GM12872 (cell line): ENCODE measurements around the gene KATNAL1.

Experiments
- TF ChIP-seq, protein P1 (sequence below): IDR thresholded peaks from 3 replicates; pipeline ENCODE4 v1.5.1; 2011; ENCODE audit warnings: low read depth, mild to moderate bottlenecking, low read length, moderate library complexity; ENCODE audit not compliant: insufficient read depth

Gene KATNAL1

DNA sequence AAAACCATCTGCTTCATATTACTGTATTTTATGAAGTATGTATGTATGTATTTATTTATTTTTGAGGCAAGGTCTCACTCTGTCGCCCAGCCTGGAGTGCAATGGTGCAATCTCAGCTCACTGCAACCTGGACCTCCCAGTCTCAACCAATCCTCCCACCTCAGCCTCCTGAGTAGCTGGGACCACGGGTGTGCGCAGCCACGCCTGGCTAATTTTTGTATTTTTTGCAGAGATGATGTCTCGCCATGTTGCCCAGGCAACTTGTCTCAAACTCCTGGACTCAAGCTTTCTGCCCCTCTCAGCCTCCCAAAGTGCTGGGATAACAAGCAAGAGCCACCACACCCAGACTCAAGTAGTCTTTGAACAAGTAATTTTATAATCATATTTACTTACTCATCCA lies 5.5 kb downstream of the KATNAL1 start:
- TF ChIP-seq, protein P1, sequence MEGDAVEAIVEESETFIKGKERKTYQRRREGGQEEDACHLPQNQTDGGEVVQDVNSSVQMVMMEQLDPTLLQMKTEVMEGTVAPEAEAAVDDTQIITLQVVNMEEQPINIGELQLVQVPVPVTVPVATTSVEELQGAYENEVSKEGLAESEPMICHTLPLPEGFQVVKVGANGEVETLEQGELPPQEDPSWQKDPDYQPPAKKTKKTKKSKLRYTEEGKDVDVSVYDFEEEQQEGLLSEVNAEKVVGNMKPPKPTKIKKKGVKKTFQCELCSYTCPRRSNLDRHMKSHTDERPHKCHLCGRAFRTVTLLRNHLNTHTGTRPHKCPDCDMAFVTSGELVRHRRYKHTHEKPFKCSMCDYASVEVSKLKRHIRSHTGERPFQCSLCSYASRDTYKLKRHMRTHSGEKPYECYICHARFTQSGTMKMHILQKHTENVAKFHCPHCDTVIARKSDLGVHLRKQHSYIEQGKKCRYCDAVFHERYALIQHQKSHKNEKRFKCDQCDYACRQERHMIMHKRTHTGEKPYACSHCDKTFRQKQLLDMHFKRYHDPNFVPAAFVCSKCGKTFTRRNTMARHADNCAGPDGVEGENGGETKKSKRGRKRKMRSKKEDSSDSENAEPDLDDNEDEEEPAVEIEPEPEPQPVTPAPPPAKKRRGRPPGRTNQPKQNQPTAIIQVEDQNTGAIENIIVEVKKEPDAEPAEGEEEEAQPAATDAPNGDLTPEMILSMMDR: no peak

DNA sequence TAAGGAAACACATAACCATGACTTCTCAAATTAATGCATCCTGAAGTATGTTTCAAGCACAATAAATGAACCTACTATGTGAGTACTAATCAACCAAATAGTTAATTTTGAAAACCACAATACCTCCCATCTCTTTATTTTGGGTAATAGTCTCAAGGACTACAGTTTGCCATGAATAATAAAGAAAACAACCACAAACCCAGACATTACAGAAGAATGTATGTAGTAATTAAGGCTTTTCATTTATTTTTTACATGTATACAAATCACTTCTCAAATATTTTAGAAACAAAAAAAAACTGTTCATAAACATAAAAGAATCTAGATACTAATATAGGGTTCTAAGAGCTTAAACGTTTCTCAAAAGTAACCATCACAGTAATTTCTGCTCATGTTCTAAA lies 6.8 kb downstream of the KATNAL1 start:
- TF ChIP-seq, protein P1: no peak

DNA sequence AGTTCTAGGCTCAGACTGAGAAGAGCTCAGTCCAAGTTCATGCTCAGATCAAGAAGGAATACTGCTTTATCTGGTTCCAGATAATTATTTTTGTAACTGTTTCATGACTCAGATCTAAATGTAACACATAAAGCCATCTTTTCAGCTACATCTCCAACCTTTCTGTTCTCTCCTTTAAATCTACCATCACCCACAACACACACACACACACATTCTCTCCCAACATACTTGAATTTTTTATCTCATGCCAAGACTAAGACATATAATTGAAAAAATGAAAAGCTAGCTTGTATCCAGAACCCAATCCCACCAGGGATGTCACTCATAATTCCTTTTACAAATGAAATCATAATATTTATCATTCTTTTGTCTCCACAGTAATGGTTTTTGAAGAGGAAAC lies 7.6 kb downstream of the KATNAL1 start:
- TF ChIP-seq, protein P1: no peak

DNA sequence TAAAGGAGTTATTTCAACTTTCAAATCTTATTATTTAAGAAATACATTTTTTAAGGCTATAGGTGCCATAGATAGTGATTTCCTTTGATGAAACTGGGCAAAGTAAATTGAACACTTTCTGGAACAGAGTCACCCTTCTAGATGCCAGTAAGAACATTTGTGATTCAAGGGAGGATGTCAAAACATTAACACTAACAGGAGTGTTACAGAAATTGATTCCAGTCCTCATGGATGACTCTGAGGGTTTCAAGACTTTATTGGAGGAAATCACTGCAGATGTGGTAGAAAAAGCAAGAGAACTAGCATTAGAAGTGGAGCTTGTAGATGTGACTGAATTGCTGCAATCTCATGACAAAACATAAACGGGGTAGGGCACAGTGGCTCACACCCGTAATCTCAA lies 12.2 kb downstream of the KATNAL1 start:
- TF ChIP-seq, protein P1: no peak

DNA sequence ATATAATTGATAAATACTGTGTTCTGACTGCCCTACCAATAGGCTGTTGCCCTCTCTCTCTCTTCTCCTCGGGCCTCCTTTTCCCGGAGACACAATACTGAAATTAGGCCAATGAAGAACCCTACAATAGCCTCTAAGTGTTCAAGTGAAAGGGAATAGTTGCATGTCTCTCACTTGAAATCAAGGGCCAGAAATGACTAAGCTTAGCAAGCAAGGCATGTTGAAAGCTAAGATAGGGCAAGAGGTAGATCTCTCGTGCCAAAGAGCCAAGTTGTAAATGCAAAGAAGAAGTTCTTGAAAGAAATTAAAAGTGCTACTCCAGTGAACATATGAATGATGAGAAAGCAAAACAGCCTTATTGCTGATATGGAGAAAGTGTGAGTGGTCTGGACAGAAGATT lies 13.3 kb downstream of the KATNAL1 start:
- TF ChIP-seq, protein P1: no peak

DNA sequence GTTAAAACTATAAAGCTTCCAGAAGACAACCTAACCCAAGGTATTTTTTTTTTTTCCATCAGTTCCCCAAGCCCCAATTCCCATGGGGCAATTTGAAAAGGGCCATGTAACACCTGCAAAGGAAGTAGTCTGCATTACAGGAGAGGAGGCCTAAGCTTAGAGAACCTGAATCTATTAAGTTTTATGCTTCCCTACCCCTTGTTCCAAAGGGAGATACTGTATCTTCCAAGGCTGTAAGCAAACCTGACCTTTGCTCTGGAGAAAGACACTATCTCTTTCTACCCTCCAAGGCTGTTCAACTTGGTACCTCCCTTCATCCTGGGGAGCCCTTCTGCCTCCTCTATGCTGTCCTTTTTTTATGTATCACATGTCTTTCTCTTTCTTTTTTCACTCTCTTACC lies 15.0 kb downstream of the KATNAL1 start:
- TF ChIP-seq, protein P1: no peak

DNA sequence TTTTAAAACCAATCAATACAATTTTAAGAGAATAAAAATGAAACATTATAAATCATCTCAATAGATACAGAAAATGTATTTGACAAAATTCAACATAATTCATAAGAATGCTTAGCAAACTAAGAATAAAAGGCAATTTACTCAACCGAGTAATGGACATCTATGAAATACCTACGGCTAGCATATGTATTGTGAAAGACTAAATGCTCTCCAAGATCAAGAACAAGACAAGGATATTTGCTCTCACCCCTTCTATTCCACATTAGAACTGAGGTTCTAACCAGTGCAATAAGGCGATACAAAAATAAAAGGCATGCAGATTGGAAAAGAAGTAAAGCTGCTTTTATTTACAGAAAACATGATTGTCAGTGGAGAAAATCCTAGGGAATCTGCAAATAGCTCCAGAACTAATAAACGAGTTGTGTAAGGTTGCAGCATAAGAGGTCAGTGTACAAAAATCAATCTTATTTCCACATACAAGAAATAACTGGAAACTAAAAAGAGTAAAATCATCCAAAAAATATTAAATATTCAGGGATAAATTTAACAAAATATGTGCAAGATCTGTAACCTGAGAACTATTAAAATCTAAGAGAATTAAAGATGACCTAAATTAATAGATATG lies 16.4 kb downstream of the KATNAL1 start:
- TF ChIP-seq, protein P1: no peak

DNA sequence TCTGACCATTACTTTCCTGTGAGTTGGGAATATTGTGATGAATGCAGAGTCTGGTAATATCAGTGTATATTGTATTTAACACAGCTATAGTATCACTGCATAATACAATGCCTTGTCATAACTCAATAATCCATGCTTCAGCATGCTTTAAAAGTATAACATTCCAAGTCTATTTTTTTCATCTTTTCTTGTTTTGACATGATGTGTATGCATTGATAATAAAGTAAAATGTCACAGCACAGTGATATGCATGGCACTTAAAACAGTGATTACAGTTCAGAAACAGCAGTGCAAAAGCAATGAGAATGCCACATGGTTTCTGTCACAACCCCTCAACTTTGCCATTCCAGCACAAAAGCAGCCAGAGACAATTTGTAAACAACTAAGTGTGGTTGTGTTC lies 17.8 kb downstream of the KATNAL1 start:
- TF ChIP-seq, protein P1: no peak
